GM13977 (cell line): ENCODE measurements around the gene SLCO2A1.

Source experiments
- DNase-seq: peaks from one replicate; pipeline ENCODE4 v3.0.0; 2012; ENCODE audit warnings: low spot score
- in situ Hi-C: fragments of 300-500 bp; cut with MboI; formaldehyde crosslinking; loops from one replicate; pipeline ENCODE4 v1.12.0; 2022; ENCODE audit warnings: low sequenced_read_pairs, low pct_unique_long_range_greater_than_20kb, mixed read lengths, inconsistent platforms; ENCODE audit not compliant: unreplicated experiment
- TF ChIP-seq, protein P1 (sequence below): IDR thresholded peaks from 2 replicates; pipeline ENCODE4 v1.5.1; 2012; ENCODE audit warnings: mild to moderate bottlenecking, control low read depth; ENCODE audit not compliant: insufficient read depth; ENCODE audit errors: extremely low read depth, missing control alignments

Gene SLCO2A1

DNA sequence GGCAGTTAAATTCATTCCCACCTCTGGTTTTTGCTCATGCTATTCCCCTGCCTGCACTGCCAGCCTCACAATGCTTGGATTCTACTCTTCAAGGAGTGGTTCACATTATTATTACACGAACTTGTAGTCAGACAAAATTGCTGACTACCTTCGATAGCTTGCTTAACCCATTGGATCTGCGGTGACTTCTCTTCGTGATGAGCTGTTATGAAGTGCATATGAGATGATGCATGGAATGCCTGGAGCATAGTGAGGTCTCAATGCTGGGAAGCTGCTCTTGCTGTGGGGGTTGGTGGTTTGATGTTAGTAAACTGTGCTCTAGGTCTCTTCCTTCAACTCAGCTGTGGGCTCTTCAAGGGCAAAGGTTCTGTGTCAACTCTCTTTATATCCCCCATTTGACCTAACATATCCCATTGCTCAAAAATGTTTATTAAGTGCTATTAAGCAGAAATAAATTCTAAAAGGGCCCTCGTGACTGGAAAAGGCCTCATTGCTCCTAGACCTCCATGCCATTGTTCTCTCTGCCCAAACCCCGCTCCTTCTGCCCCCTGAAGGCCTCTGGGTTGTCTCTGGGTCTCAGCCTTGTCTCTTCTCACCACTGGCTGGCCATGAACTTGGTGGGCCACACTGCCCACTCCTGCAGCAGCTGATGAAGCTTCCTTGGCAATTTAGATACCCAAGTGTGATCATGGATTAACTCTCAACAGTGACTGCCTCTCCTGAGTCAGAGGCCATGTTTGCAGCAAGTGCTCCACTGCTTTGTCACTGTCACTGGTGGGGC, 4.5 kb upstream of the SLCO2A1 start:
- DNase-seq: no peak
- in situ Hi-C loops: no loop called here
- TF ChIP-seq, protein P1, sequence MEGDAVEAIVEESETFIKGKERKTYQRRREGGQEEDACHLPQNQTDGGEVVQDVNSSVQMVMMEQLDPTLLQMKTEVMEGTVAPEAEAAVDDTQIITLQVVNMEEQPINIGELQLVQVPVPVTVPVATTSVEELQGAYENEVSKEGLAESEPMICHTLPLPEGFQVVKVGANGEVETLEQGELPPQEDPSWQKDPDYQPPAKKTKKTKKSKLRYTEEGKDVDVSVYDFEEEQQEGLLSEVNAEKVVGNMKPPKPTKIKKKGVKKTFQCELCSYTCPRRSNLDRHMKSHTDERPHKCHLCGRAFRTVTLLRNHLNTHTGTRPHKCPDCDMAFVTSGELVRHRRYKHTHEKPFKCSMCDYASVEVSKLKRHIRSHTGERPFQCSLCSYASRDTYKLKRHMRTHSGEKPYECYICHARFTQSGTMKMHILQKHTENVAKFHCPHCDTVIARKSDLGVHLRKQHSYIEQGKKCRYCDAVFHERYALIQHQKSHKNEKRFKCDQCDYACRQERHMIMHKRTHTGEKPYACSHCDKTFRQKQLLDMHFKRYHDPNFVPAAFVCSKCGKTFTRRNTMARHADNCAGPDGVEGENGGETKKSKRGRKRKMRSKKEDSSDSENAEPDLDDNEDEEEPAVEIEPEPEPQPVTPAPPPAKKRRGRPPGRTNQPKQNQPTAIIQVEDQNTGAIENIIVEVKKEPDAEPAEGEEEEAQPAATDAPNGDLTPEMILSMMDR: no peak

DNA sequence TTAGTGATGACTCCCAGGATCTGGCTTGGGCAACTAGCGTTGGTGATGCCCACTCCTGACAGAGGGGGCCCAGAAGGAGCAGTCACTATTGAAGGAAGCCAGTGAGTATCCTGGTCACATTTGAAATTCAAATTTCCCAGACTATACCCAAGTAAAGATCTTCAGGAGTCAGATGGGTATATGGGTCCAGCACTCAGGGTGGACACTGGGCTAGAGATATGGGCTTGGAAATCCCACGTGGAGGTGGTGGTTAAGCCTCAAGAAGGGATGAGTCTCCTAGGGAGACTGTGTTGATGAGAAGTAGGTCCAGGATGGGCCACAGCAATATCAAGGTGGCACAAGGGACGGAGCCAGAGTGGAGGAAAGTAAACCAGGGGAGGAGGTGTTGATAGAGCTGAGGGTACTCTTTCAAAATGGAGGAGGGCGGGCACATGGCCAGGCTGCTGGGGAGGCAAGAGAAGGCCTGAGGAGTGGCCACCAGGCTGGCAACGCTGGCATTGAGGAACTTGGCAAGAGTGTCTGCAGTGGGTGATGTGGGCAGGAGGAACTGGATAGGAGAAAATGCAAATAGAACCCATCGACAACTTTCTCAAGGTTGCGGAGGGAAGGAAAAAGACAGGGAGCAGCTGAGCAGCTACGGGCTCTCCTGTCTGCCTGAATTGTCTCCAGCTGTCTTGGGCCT, 3.7 kb upstream of the SLCO2A1 start:
- in situ Hi-C loops: no loop called here
- no peak for DNase-seq
- TF ChIP-seq, protein P1: no peak

DNA sequence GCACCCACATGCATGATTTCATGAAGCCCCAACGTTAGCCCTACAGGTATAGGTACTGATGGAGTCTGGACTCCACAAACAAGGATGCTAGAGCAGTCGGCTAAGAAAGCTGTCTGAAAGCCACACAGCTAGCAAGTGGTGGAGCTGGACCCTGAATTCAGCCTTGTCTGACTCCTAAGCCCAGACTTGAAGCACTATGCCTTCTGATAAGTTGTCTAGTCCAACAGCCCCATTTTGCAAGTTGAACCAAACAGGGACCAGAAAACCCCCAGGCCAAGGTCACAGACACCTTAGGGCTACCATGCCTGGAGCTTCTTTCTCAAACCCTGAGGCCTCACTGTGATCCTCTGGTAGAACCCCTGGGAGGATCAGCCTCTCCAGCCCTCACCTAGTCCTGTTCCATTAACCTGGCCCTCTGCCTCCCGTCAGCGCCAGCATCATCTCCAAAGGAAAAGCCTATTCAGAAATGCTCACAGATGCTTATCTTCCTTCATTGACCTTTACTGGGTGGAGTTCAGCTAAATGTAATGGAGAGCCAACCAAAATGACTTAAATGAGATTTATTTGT, 1.7 kb upstream of the SLCO2A1 start:
- TF ChIP-seq, protein P1: no peak
- in situ Hi-C loops: no loop called here
- no peak for DNase-seq

DNA sequence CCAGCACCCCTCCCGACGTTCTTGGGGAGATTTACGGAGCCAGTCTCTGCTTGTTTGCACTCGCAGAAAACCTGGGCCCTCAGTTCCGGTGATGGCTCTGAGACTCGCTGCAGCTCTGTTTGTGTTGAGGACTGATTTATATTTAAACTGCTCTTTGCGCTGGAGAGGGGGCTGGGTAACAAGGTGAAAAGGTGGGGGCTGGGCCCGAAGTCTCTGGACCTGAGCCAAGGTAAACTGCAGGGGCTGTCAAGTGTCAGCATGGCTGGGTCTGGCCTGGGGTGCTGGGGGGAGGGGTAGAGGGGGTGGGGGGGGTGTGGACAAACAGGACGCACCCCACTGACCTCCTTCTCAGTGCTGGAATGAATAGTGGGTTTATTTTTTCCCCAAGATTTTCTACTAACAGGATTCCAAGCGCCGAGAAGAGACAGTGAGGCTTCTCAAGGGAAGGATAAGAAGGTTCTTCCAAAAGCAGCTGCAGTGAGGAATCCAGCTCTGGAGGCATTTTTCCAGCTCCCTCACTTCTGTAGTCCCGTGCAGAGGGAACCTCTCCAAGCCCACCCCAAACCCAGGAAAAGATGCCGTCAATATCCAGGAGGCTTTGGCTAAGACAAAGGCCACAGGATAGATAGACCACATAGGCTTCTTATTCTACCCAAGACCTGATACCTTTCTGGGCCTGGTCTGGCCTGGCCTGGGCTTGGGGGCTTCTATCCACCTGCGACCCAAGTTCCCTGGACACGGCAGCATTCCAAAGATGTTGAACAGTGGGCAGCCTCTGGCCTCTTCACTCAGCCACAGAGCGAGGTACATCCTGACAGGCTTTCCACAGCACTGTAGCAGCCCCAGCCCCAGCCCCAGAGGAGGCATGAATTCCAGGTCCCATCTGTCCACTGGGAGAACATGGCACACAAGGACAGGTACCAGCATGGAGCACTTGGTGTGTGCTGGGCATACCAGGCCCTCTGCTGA, 938 bp upstream of the SLCO2A1 start:
- in situ Hi-C loops: no loop called here
- TF ChIP-seq, protein P1: no peak
- DNase-seq: no peak

DNA sequence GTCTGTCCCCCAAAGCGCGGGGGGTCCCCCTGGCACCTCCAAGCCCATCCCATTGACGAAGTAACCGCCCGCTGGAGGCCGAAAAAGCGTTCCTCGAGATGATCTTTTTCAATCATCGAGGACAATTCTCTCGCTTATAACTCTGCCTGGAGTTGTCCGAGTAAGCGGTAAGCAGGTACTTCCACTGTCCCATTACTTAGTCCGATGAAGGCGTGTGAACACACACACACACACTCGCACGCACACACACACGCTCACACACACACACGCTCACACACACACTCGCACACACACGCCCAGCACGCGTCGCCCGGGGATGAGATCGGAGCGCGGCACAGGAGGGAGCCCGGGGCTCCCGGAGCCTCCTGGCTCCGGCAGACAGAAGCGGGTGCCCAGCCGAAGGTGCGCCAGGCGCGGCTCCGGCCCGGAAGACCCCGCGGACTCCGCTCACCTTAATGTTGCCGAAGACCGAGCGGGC, 430 bp downstream of the SLCO2A1 start:
- in situ Hi-C loops: no loop called here
- no peak for DNase-seq
- TF ChIP-seq, protein P1: no peak
